GM13977 (cell line): ENCODE results near the gene CIPC.

ENCODE experiments used
- DNase-seq: peaks from one replicate; pipeline ENCODE4 v3.0.0; 2012; ENCODE audit warnings: low spot score
- in situ Hi-C: fragments of 300-500 bp; cut with MboI; formaldehyde crosslinking; loops from one replicate; pipeline ENCODE4 v1.12.0; 2022; ENCODE audit warnings: low sequenced_read_pairs, low pct_unique_long_range_greater_than_20kb, mixed read lengths, inconsistent platforms; ENCODE audit not compliant: unreplicated experiment
- TF ChIP-seq, protein P1 (sequence below): IDR thresholded peaks from 2 replicates; pipeline ENCODE4 v1.5.1; 2012; ENCODE audit warnings: mild to moderate bottlenecking, control low read depth; ENCODE audit not compliant: insufficient read depth; ENCODE audit errors: extremely low read depth, missing control alignments

Gene CIPC

DNA sequence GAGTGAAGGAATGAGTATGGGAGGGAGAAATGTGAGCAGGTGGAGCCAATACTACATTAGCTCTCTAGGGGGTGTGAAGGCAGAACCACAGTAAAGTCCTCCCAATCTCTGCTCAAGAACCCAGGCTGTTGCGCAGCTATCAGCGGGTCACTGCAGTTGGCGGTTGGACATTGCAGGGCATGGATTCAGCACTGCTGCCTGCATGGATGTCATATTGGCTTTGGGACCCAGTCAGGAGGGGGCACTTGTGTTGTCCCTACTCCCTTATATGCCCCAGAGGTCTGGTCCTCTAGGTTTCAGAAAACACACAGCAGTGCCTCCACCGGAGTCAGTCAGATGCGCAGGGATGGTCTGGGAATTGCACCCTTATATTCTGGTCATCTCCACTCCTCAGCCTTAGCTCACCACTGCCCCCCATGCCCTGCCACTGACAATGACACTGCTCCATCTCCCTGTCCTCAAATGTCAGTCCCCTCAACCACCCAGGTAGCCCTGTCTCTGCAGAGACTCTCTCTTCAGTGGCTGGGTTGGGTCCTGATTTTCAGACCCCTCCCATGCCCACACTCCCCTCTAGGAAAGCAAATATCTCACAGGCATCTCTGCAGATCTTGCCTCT lies 33.9 kb downstream of the CIPC start:
- TF ChIP-seq, protein P1, sequence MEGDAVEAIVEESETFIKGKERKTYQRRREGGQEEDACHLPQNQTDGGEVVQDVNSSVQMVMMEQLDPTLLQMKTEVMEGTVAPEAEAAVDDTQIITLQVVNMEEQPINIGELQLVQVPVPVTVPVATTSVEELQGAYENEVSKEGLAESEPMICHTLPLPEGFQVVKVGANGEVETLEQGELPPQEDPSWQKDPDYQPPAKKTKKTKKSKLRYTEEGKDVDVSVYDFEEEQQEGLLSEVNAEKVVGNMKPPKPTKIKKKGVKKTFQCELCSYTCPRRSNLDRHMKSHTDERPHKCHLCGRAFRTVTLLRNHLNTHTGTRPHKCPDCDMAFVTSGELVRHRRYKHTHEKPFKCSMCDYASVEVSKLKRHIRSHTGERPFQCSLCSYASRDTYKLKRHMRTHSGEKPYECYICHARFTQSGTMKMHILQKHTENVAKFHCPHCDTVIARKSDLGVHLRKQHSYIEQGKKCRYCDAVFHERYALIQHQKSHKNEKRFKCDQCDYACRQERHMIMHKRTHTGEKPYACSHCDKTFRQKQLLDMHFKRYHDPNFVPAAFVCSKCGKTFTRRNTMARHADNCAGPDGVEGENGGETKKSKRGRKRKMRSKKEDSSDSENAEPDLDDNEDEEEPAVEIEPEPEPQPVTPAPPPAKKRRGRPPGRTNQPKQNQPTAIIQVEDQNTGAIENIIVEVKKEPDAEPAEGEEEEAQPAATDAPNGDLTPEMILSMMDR, result no peak
- in situ Hi-C loops, result loop anchor here (25.0 kb wide), 1 partner anchor 405 kb away; no protein-coding TSS in a partner anchor
- peak; percentile 6 for DNase-seq

DNA sequence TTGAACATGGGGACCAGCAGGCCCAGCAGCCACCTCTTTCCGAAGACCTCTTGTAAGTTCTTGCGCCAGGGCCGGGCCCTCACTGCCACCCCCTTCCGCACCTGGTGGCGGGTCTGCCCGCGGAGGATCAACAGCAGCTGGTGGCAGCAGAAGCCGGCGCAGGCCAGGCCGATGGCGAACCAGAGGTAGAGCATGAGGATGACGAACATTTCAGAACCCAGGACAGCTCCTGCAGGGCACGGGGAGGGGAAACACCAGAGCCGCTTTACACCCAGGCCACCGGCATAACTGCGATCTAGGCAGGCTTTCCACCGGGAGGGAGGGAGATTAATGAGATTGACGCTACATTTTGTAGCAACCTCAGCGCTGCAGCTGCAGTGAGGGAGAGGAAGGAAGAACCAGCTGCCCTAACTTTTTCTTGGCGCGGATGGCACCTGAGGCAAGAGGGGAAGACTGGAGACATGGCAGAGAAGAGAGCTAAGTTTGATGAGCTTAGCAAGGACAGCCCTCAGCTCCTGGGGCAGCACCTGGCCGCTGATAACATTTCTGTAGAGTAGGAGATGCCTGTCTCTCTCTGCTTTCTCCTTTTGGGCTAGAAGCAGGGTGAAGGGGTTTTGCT lies 35.8 kb downstream of the CIPC start:
- in situ Hi-C loops, result loop anchor here (25.0 kb wide), 1 partner anchor 403 kb away; no protein-coding TSS in a partner anchor

DNA sequence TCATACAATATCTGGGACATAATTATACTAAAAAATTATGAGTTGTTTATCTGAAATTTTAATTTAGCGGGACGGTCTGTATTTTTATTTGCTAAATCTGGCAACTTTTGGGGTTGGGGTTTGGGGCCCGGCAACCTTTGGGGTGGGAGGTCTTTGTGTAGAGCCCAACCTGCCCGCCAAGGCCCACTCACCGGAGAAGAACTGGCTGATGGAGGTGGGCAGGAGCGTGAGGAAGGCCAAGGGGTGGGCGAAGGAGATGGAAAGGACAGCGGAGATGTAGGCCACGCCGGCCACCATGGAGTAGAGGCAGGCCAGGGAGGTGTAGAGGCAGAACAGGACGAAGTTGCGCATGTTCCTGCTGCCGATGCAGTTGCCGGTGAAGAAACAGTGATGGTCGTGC lies 41.0 kb downstream of the CIPC start:
- in situ Hi-C loops, result loop anchor here (25.0 kb wide), 1 partner anchor 398 kb away; no protein-coding TSS in a partner anchor
- no peak for DNase-seq
- TF ChIP-seq, protein P1, result no peak

More for the DNA sequence above, 35.8 kb downstream of the CIPC start:
- TF ChIP-seq, protein P1, result no peak
- DNase-seq, result peak; percentile 84

DNA sequence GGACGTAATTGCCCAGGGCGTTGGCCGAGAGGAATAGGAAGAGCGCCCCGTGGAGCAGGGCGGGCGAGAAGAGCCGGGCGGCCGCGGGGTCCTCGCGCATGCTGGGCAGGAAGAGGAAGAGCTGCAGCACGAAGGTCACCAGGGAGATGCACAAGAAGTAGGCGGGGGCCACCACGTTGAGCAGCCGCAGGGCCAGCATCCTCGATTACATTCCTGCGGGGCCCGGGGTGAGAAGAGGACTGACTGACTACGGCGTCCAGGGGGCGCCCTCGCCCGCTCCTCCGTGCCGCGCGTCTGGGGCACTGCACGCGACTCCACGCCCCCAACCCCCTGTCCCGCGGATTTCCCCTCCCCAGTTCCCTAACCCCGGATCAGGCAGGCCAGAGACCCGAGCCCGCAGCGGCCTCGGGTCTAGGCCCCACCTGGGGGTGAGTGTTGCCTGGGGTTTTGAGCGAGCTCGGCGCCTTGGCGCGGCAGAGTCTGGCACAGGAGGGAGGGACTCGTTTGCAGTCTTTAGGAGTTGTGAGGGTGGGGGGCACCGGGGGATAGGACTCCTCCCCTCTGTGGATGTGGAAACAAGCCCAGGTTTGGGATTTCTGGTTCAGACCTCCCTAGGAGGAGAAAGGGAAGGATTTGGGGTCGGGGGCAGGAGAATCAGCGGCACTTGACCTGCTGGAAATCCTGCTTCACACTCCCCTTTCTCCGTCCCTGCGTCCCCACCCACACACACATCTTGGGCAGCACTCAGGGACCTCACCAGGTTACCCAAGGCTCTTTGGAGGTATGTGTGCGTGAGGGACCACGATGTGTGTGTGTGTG lies 41.7 kb downstream of the CIPC start:
- TF ChIP-seq, protein P1, result peak; percentile 68
- in situ Hi-C loops, result loop anchor here (25.0 kb wide), 1 partner anchor 398 kb away; no protein-coding TSS in a partner anchor
- DNase-seq, result peak; percentile 82

DNA sequence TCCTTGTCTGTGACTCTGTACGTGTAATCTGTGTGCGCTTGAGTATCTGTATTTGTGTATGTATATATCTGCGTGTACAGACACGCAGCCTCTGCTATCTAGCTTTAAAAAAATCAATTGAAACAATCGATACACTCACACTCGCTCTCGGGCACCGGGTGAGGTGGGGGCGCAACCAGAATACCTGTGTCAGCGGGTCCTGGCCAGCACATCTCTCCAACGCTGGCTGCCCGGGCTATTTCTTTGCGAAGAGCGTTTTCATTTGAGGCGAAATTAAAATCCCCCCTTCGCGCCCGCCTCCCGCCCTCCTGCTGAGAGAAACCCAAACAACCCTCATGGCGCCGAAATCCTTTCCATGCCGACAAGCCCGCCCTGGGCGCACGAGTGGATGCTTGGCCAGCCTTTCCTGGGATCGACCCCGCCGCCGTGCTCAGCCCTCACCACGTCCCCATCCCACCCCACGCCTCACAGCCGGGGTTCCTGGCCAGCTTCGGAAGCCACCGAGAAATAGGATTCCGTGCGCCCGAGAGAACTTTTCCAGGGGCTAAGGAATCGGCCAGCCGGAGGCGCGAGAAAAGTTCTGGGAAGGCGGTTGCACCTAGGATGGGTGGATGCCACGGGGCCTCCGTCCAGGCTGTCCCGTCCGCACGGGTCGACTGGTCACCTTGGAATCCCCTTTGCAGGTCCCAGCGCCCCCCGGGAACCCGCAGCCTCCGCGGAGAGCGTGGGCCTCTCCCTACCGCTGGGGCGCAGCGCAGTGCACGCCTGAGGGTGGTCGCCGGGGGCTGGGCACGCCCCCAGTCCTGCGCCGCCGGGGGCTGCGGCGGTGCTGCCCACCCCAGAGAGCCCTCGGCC lies 42.5 kb downstream of the CIPC start:
- in situ Hi-C loops, result loop anchor here (25.0 kb wide), 1 partner anchor 397 kb away; no protein-coding TSS in a partner anchor
- TF ChIP-seq, protein P1, result no peak
- DNase-seq, result no peak
